ENCODE data around the gene STXBP1. TPM values are rescaled to one million over a fixed set of nuclear protein-coding genes. Genes with fewer than 3 reads are reported as not detected.

The STXBP1 gene
- total and polyA plus RNA-seq, 2 experiments from 2014 or later = 48.6 to 50.4 TPM

- Mint-ChIP-seq H3K9me3 (no peaks in the 10 kb centered on the region), H3K4me3 (no peak overlapping the region), H3K27ac (no peak overlapping the region), H3K36me3 (ENCODE audit: low read depth) (no peaks in the 10 kb centered on the region), H3K27me3 (ENCODE audit: insufficient read depth, low read depth, poor library complexity) (peaks cover 8% of the 10 kb centered on the region), H3K4me1 (peaks cover 14% of the 10 kb centered on the region)
- no peaks in the 10 kb centered on the region for H3K9me2 ChIP-seq (ENCODE audit: insufficient read depth)
- no peaks in the 10 kb centered on the region for H3K36me3 ChIP-seq (ENCODE audit: insufficient read depth)
- no peaks in the 10 kb centered on the region for H3K27me3 ChIP-seq (ENCODE audit: insufficient read depth)
- H2AFZ ChIP-seq = no peak overlapping the region
- no peak overlapping the region for H3K4me3 ChIP-seq
- no peaks in the 10 kb centered on the region for H4K20me1 ChIP-seq (replicated peaks; ENCODE audit: insufficient read depth)
- no peak overlapping the region for H3K4me2 ChIP-seq
- no peak for ATAC-seq
- no peak for TF ChIP-seq REST (IDR thresholded peaks at IDR 0.05; ENCODE audit: unreplicated experiment)
- TF ChIP-seq POLR2AphosphoS5 (IDR thresholded peaks at IDR 0.05; ENCODE audit: low read depth) = no peak
- no peak for TF ChIP-seq STAT1 (IDR thresholded peaks at IDR 0.05; ENCODE audit: unreplicated experiment)
- TF ChIP-seq JUNB (IDR thresholded peaks at IDR 0.05; ENCODE audit: unreplicated experiment) = no peak
- no peak for TF ChIP-seq ZNF462 (CRISPR knock-in tag; IDR thresholded peaks at IDR 0.05)
- TF ChIP-seq ZNF331 (CRISPR knock-in tag; IDR thresholded peaks at IDR 0.05; ENCODE audit: low read depth) = no peak
- no peak for TF ChIP-seq ZNF114 (CRISPR knock-in tag; IDR thresholded peaks at IDR 0.05)
- no peak for TF ChIP-seq ETS1 (IDR thresholded peaks at IDR 0.05)
- TF ChIP-seq CTCF (conservative IDR thresholded peaks at IDR 0.05; ENCODE audit: low read depth in 2 of 2) = no peak
- no peak for TF ChIP-seq NANOG (IDR thresholded peaks at IDR 0.05; ENCODE audit: borderline replicate concordance)
- no peak for TF ChIP-seq EZH2phosphoT487 (IDR thresholded peaks at IDR 0.05; ENCODE audit: unreplicated experiment)
- TF ChIP-seq CREB1 (CRISPR knock-in tag; IDR thresholded peaks at IDR 0.05; ENCODE audit: low read depth) = no peak
- no peak for TF ChIP-seq EZH2 (IDR thresholded peaks at IDR 0.05; ENCODE audit: low read depth, unreplicated experiment)
- DNase-seq (ENCODE audit: low spot score) = no peak
- no peaks in the 10 kb centered on the region for H3K79me2 ChIP-seq (replicated peaks; ENCODE audit: insufficient read depth)
- peaks cover 10% of the 10 kb centered on the region for H3K4me1 ChIP-seq (ENCODE audit: insufficient read depth)
- no peak overlapping the region for H3K27ac ChIP-seq (ENCODE audit: low read depth)
- 0 out of 2 replicates have a peak, but pooled peaks cover 3% of the 10 kb centered on the region for H3F3A ChIP-seq (replicated peaks; ENCODE audit: low read depth)
Measured at GRCh38 chr9:127723444-127723843, 111.4 kb downstream of the STXBP1 start.

Data from GM23338 (cell line).